Tibial nerve (tissue), 4 donors: ENCODE measurements around the gene JPH2. TPM values are rescaled to one million over a fixed set of nuclear protein-coding genes. Genes with fewer than 3 reads are reported as not detected.

Experiments used
- DNase-seq, 2 donors: peaks; one replicate each; pipeline ENCODE4 v3.0.0-alpha.2; 2019; ENCODE audit warnings: low spot score in 2 of 2
- H3K27ac ChIP-seq, 4 donors: fragments of 200-600 bp; sonication (generic) in 3 of 4; one replicate each; pipeline ENCODE4 v1.5.1; 2017 to 2019; ENCODE audit warnings: mild to moderate bottlenecking in 1 of 4
- H3K27me3 ChIP-seq, 2 donors: fragments of 200-600 bp; sonication (generic) in 1 of 2; one replicate each; pipeline versions ENCODE4 v1.5.1 to v1.6.0; 2017 to 2019
- H3K36me3 ChIP-seq, 3 donors: fragments of 200-600 bp; sonication (generic); one replicate each; pipeline ENCODE4 v1.5.1; 2018 to 2019
- H3K4me1 ChIP-seq, 4 donors: fragments of 200-600 bp; sonication (generic) in 3 of 4; one replicate each; pipeline ENCODE4 v1.5.1; 2017 to 2019
- H3K4me3 ChIP-seq, 4 donors: fragments of 200-600 bp; sonication (generic) in 3 of 4; one replicate each; pipeline ENCODE4 v1.5.1; 2017 to 2019; ENCODE audit warnings: mild to moderate bottlenecking in 1 of 4, moderate library complexity in 1 of 4
- H3K9me3 ChIP-seq, 4 donors: fragments of 200-600 bp; sonication (generic) in 3 of 4; one replicate each; pipeline ENCODE4 v1.5.1; 2017 to 2019
- EP300 ChIP-seq, 2 donors: sonication (generic); formaldehyde crosslinking; IDR thresholded peaks; one replicate each; pipeline ENCODE4 v1.6.1; 2017; ENCODE audit warnings: antibody characterized with exemption in 2 of 2, mild to moderate bottlenecking in 1 of 2
- POLR2A ChIP-seq, 2 donors: fragments of 450-650 bp; IDR thresholded peaks; one replicate each; pipeline ENCODE4 v1.6.1; 2017; ENCODE audit warnings: antibody characterized with exemption in 2 of 2, mild to moderate bottlenecking in 2 of 2, moderate library complexity in 2 of 2
- WGBS, 2 donors: methylation state at CpG; one replicate each; pipeline ENCODE4 v1.1.5; 2018; 5-methylcytosine and 5-hydroxymethylcytosine counted together
- total RNA-seq, 4 donors: library from RNA; depleted of rRNA; stranded (reverse); fragments of >200 nt; gene quantifications; one replicate each; pipeline ENCODE4 v1.1.0, GENCODE V29; 2016
- TF ChIP-seq, protein P1 (sequence below), 5 experiments: fragments of 200-600 bp in 3 of 5; fragments of 450-650 bp in 2 of 5; sonication (generic) in 3 of 5; IDR thresholded peaks; one replicate each; pipeline ENCODE4 v1.5.1; 2016 to 2019; ENCODE audit warnings: antibody characterized with exemption in 5 of 5, mild to moderate bottlenecking in 3 of 5, moderate library complexity in 2 of 5

Gene JPH2
- total RNA-seq, 4 donors from 2014 or later = 3.1 to 6.3 (median 5.3) TPM

DNA sequence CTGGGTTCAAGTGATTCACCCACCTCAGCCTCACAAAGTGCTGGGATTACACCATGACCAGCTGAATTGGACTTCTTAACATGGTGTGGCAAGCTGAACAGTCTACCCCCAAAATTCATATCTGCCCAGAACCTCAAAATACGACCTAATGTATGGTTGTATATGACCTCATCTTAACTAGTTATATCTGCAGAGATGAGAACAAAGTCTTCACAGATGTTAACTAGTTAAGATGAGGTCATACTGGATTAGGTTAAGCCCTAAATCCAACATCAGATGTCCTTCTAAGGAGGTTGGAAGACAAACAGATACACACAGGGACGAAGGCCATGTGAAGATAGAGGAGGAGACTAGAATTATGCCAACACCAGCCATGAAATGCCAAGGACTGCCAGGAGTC, 102.5 kb downstream of the JPH2 start:
- WGBS, 2 donors = 65 to 68% methylated on average over 2 of the region's 2 CpGs
- H3K4me1 ChIP-seq = no peaks in the 10 kb centered on the region
- DNase-seq = no peak
- H3K27ac ChIP-seq = no peak overlapping the region
- TF ChIP-seq POLR2A (IDR thresholded peaks at IDR 0.05) (no peak), EP300 (IDR thresholded peaks at IDR 0.05) (no peak)
- TF ChIP-seq, protein P1, sequence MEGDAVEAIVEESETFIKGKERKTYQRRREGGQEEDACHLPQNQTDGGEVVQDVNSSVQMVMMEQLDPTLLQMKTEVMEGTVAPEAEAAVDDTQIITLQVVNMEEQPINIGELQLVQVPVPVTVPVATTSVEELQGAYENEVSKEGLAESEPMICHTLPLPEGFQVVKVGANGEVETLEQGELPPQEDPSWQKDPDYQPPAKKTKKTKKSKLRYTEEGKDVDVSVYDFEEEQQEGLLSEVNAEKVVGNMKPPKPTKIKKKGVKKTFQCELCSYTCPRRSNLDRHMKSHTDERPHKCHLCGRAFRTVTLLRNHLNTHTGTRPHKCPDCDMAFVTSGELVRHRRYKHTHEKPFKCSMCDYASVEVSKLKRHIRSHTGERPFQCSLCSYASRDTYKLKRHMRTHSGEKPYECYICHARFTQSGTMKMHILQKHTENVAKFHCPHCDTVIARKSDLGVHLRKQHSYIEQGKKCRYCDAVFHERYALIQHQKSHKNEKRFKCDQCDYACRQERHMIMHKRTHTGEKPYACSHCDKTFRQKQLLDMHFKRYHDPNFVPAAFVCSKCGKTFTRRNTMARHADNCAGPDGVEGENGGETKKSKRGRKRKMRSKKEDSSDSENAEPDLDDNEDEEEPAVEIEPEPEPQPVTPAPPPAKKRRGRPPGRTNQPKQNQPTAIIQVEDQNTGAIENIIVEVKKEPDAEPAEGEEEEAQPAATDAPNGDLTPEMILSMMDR (IDR thresholded peaks at IDR 0.05) = no peak
- no peaks in the 10 kb centered on the region for H3K27me3 ChIP-seq
- no peaks in the 10 kb centered on the region for H3K9me3 ChIP-seq
- H3K36me3 ChIP-seq = no peaks in the 10 kb centered on the region
- H3K4me3 ChIP-seq = no peak overlapping the region

DNA sequence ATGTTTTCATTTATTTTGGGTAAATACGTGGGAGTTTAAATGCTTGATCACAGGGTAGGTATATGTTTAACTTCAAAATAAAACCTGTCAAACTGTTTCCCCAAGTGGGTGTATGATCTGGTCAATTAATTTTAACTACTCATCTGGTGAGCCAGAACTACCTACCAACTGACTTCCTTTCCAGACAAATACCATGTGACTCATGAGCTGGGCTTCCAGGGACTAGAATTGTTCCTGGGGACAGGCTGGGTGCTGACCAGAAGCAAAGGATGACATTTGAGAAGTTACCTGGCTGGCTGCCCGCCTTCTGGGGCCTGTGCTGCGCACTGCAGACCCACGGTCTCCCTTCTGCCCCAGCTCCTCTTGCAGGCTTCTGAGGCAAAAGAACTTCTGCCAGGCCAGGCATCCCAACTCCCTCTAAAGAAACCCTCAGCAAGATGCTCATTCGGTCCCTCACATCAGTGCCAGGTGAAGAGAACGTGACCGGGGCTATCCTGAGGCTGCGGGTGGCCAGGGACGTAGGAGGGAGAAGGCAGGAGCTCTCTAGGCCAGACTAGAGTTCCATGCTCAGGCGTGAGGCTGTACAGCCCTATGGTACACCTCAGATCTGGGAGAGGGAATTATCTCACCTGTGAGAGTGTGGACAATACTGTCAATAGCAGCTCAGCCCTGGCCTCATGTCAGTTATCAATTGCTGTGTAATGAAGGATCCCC, 103.6 kb downstream of the JPH2 start:
- H3K9me3 ChIP-seq = no peaks in the 10 kb centered on the region
- no peak overlapping the region for H3K4me3 ChIP-seq
- H3K27ac ChIP-seq = no peak overlapping the region
- TF ChIP-seq POLR2A (IDR thresholded peaks at IDR 0.05) = no peak
- no peak for TF ChIP-seq EP300 (IDR thresholded peaks at IDR 0.05)
- TF ChIP-seq, protein P1 (IDR thresholded peaks at IDR 0.05) = no peak
- WGBS, 2 donors = 73 to 78% methylated on average over 10 of the region's 10 CpGs
- no peaks in the 10 kb centered on the region for H3K4me1 ChIP-seq
- no peaks in the 10 kb centered on the region for H3K36me3 ChIP-seq
- DNase-seq = no peak
- H3K27me3 ChIP-seq = no peaks in the 10 kb centered on the region

DNA sequence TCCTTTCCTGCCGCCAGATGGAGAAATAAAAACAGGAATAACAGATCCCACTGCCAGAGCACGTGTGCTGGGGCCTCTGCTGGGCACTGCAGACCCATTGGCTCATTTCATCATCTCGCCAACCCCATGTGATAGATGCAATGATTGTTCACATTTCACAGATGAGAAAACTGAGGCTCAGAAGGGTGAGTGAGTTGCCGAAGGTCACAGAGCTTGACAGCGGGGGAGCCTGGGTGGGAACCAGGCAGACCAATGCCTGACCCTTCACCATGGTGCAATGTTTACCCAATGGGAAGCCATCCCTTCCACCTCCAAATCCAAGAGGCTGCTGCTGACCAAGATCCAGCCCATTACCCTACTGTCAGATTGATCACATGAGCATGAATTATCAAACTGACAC, 105.1 kb downstream of the JPH2 start:
- Histone ChIP-seq H3K27ac (no peak overlapping the region), H3K36me3 (no peaks in the 10 kb centered on the region), H3K9me3 (no peaks in the 10 kb centered on the region), H3K4me3 (no peak overlapping the region), H3K4me1 (no peaks in the 10 kb centered on the region), H3K27me3 (no peaks in the 10 kb centered on the region)
- WGBS, 2 donors = 80 to 81% methylated on average over 5 of the region's 5 CpGs
- no peak for TF ChIP-seq EP300 (IDR thresholded peaks at IDR 0.05)
- TF ChIP-seq, protein P1 (IDR thresholded peaks at IDR 0.05) = no peak
- TF ChIP-seq POLR2A (IDR thresholded peaks at IDR 0.05) = no peak
- no peak for DNase-seq

DNA sequence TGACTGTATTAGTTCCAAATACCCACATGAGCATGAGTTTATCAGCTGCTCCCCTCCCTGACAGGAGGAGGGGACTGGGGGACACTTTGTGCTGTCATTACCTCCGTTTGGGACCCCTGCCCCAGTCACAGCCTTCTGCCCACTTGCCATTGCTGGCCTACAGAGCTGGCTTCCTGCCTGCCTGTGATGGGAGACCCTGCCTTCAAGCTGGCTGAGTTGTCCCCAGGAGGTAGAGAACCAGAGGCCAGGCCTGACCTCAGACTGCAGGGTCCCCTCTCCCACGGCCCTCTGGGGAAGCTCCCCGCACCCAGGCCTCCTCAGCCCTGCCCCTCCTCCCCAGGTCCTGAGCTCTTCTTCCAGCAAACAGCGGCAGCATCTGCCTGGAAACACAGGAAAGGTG, 105.5 kb downstream of the JPH2 start:
- Histone ChIP-seq H3K4me1 (no peaks in the 10 kb centered on the region), H3K9me3 (no peaks in the 10 kb centered on the region), H3K27ac (no peak overlapping the region), H3K27me3 (no peaks in the 10 kb centered on the region), H3K4me3 (no peak overlapping the region), H3K36me3 (no peaks in the 10 kb centered on the region)
- no peak for TF ChIP-seq POLR2A (IDR thresholded peaks at IDR 0.05)
- no peak for TF ChIP-seq EP300 (IDR thresholded peaks at IDR 0.05)
- TF ChIP-seq, protein P1 (IDR thresholded peaks at IDR 0.05) = no peak
- WGBS, 2 donors = 65 to 70% methylated on average over 3 to 4 of the region's 4 CpGs
- DNase-seq = no peak

DNA sequence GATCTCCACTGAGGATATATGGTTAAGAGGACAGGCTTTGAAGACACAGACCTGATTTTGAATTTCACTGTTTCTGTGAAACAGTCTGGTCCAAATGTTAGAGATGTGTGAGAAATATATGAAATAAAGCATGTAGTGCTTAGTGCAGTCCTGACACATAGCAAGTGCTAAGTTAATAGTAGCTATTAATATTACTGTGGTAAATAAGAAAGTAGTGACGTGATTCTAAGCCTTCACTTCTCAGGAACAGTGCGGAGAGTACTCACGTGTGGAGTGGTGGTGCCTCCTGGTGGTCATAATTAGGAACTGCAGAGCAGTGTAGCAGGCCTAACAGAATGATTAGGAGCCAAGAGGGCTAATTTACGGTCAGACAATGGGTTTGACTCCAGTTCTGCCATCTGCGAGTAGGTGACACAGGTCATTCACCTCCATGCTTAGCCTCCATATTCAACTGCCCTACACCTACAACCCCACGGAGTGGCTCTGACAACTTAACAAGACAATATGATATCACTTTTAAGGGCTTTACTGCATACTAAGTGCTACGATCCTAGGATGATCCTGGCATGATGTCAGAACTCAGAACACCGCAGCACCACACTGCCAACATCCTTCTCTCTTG, 106.2 kb downstream of the JPH2 start:
- H3K4me3 ChIP-seq = no peak overlapping the region
- H3K36me3 ChIP-seq = no peaks in the 10 kb centered on the region
- H3K4me1 ChIP-seq = no peaks in the 10 kb centered on the region
- no peaks in the 10 kb centered on the region for H3K27me3 ChIP-seq
- 14 to 22% methylated on average over 8 of the region's 8 CpGs for WGBS, 2 donors
- no peaks in the 10 kb centered on the region for H3K9me3 ChIP-seq
- TF ChIP-seq, protein P1 (IDR thresholded peaks at IDR 0.05) = peak; percentile 84 to 96 (median 86)
- TF ChIP-seq EP300 (IDR thresholded peaks at IDR 0.05) (no peak), POLR2A (IDR thresholded peaks at IDR 0.05) (no peak)
- peak; percentile 31 to 84 for DNase-seq
- H3K27ac ChIP-seq = no peak overlapping the region
